ENCODE measurements around the gene COL26A1.

DNA sequence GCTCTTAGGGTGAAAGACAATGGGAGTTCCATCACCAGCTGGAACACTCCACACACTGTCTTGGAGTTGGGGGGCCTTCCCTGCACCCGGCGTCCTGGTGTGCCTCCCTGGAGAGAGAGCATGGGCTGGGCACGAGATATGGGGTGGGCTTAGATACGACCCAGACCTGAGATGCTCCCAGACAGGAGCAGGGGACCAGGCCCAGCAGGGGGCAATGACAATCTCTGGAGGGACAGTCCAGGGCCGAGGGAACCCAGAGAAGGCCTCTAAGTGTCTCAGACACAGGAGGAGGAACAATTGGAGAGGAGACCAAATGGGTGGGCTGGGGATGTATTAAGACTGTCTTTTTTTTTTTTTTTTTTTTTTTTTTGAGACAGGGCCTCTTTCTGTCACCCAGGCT lies 226.4 kb downstream of the COL26A1 start:
- TF ChIP-seq, protein P1, sequence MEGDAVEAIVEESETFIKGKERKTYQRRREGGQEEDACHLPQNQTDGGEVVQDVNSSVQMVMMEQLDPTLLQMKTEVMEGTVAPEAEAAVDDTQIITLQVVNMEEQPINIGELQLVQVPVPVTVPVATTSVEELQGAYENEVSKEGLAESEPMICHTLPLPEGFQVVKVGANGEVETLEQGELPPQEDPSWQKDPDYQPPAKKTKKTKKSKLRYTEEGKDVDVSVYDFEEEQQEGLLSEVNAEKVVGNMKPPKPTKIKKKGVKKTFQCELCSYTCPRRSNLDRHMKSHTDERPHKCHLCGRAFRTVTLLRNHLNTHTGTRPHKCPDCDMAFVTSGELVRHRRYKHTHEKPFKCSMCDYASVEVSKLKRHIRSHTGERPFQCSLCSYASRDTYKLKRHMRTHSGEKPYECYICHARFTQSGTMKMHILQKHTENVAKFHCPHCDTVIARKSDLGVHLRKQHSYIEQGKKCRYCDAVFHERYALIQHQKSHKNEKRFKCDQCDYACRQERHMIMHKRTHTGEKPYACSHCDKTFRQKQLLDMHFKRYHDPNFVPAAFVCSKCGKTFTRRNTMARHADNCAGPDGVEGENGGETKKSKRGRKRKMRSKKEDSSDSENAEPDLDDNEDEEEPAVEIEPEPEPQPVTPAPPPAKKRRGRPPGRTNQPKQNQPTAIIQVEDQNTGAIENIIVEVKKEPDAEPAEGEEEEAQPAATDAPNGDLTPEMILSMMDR (IDR thresholded peaks at IDR 0.05) = no peak
- TF ChIP-seq POLR2A (IDR thresholded peaks at IDR 0.05) = no peak
- no peak for TF ChIP-seq POLR2AphosphoS5 (IDR thresholded peaks at IDR 0.05)

Data from stomach (tissue), 4 donors.